Lower leg skin (tissue), 4 donors: ENCODE data around the gene TUBAL3. TPM values are rescaled to one million over a fixed set of nuclear protein-coding genes. Genes with fewer than 3 reads are reported as not detected.

ENCODE experiments used
- DNase-seq, 2 donors: peaks; one replicate each; pipeline ENCODE4 v3.0.0-alpha.2; 2019; ENCODE audit warnings: low spot score in 2 of 2
- H3K4me3 ChIP-seq: fragments of 200-600 bp; sonication (generic); 2 replicates; pipeline ENCODE4 v1.5.1; 2017; ENCODE audit warnings: mild to moderate bottlenecking, low read depth; ENCODE audit not compliant: poor library complexity, severe bottlenecking
- POLR2A ChIP-seq, 2 donors: fragments of 450-650 bp; IDR thresholded peaks; one replicate each; pipeline ENCODE4 v1.6.1; 2016 to 2017; ENCODE audit warnings: antibody characterized with exemption in 2 of 2, mild to moderate bottlenecking in 1 of 2, moderate library complexity in 1 of 2
- WGBS, 2 donors: methylation state at CpG; one replicate each; pipeline ENCODE4 v1.1.5; 2018; 5-methylcytosine and 5-hydroxymethylcytosine counted together
- intact Hi-C: fragments of 100-400 bp; cut with DNase I; formaldehyde crosslinking; loops from one replicate; pipeline ENCODE4 v1.15.0; 2023; ENCODE audit warnings: low total_unique reads
- total RNA-seq, 4 donors: library from RNA; depleted of rRNA; stranded (reverse); fragments of >200 nt; gene quantifications; one replicate each; pipeline ENCODE4 v1.1.0, GENCODE V29; 2016
- TF ChIP-seq, protein P1 (sequence below), 3 donors: fragments of 450-650 bp; IDR thresholded peaks; one replicate each; pipeline ENCODE4 v1.5.1; 2016; ENCODE audit warnings: antibody characterized with exemption in 3 of 3, mild to moderate bottlenecking in 3 of 3, moderate library complexity in 2 of 3

TUBAL3 gene
- total RNA-seq, 4 donors from 2014 or later = 0.93 to 1.0 TPM; not detected in 2

GRCh38 chr10:5423771-5424170, 19.1 kb upstream of the TUBAL3 start:
- H3K4me3 ChIP-seq = no peak overlapping the region
- intact Hi-C loops = no loop called here
- WGBS, 2 donors = 26 to 32% methylated on average over 2 of the region's 2 CpGs
- no peak for DNase-seq
- no peak for TF ChIP-seq POLR2A (IDR thresholded peaks at IDR 0.05)
- TF ChIP-seq, protein P1, sequence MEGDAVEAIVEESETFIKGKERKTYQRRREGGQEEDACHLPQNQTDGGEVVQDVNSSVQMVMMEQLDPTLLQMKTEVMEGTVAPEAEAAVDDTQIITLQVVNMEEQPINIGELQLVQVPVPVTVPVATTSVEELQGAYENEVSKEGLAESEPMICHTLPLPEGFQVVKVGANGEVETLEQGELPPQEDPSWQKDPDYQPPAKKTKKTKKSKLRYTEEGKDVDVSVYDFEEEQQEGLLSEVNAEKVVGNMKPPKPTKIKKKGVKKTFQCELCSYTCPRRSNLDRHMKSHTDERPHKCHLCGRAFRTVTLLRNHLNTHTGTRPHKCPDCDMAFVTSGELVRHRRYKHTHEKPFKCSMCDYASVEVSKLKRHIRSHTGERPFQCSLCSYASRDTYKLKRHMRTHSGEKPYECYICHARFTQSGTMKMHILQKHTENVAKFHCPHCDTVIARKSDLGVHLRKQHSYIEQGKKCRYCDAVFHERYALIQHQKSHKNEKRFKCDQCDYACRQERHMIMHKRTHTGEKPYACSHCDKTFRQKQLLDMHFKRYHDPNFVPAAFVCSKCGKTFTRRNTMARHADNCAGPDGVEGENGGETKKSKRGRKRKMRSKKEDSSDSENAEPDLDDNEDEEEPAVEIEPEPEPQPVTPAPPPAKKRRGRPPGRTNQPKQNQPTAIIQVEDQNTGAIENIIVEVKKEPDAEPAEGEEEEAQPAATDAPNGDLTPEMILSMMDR (IDR thresholded peaks at IDR 0.05) = no peak

- no peak for TF ChIP-seq POLR2A (IDR thresholded peaks at IDR 0.05)
- TF ChIP-seq, protein P1 (IDR thresholded peaks at IDR 0.05) = no peak
- 85 to 88% methylated on average over 3 of the region's 3 CpGs for WGBS, 2 donors
- no peak for DNase-seq
- no peak overlapping the region for H3K4me3 ChIP-seq
- intact Hi-C loops = no loop called here
Measured at GRCh38 chr10:5419466-5420094, 15.0 kb upstream of the TUBAL3 start.

DNA sequence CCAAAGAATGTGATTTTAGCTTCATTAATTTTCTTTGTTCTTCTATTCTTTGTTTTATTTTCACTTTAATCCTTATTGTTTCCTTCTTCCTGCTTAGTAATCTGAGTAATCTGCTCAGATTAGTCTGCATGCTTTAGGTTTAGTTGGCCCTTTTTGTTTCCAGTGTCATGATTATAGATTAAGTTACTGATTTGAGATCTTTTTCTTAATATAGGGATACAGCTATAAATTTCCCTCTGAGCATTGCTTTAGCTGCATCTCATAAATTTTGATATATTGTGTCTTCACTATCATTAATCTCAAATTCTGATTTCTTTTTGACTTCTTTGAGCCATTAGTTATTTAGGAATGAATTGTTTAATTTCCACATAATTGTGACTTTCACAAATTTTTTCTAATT, 14.0 kb upstream of the TUBAL3 start:
- no peak overlapping the region for H3K4me3 ChIP-seq
- intact Hi-C loops = no loop called here
- DNase-seq = no peak
- no peak for TF ChIP-seq POLR2A (IDR thresholded peaks at IDR 0.05)
- TF ChIP-seq, protein P1 (IDR thresholded peaks at IDR 0.05) = no peak

GRCh38 chr10:5416981-5417380, 12.4 kb upstream of the TUBAL3 start:
- TF ChIP-seq POLR2A (IDR thresholded peaks at IDR 0.05) = no peak
- TF ChIP-seq, protein P1 (IDR thresholded peaks at IDR 0.05) = no peak
- intact Hi-C loops = no loop called here
- 92 to 93% methylated on average over 11 of the region's 11 CpGs for WGBS, 2 donors
- H3K4me3 ChIP-seq = no peak overlapping the region
- DNase-seq = no peak

DNA sequence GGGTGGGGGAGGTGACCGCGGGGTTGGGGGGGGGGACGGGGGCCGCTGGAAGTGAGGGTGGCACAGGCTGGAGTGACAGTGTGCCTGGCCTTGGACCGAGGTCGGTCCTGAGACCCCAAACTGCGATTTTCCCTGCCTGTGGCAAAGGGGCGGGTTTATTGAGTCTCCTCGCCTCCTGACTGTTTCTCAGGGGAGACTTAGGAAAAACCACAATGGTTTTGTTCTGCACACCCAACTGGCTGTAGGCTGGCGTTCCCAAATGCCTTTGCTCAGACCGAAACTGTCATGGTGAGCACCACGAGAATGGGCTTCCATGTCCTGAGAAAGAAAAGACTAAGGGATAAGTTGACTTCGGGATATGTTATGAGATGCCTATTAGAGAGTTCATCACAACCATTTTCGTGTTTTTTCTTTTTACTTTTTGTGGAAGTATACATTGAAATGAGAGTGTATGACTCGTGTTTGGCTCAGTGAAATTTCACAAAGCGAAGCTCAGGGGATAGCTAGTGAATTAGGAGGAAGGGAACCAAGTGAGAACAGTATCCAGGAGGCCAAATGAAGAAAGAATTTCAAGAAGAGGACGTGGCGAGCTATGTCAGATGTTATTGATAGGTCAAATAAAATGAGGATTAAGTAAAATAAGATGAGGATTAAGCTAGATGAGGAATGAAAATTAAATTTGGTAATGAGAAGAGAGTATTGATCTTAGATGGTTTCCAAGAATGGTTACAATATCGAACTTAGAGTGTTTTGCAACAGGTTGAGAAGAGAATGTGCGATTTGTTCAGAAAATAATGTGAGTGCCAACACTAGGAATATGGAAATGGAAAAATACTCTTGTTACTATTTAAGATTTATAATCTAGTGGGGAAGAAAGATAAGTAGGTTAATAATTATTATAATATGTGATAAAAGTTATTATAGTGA, 8.6 kb upstream of the TUBAL3 start:
- TF ChIP-seq, protein P1 (IDR thresholded peaks at IDR 0.05) = no peak
- TF ChIP-seq POLR2A (IDR thresholded peaks at IDR 0.05) = no peak
- peak overlapping the region; percentile 12 for H3K4me3 ChIP-seq
- WGBS, 2 donors = 18 to 20% methylated on average over 18 to 20 of the region's 20 CpGs
- intact Hi-C loops = no loop called here
- no peak for DNase-seq
